Eye (tissue), 1 donor: Measurements from ENCODE around the gene BLOC1S4.
"Not testable (repeated sequence)": the region's sequence is repeated elsewhere in the genome, so short reads cannot be mapped to it uniquely, and the experiment has no call there.

Experiments used
- DNase-seq: peaks from one replicate; pipeline ENCODE4 v3.0.0-alpha.2; 2015

The BLOC1S4 gene

GRCh38 chr4:6716018-6716911 lies at the start of gene BLOC1S4:
BLOC1S4 (plus strand) TSS chr4:6716174; CDS start chr4:6716210, 36 bp downstream.
- DNase-seq, result peak; percentile 96

- DNase-seq, result no peak
Observed at GRCh38 chr4:6668391-6668790, 47.6 kb upstream of the BLOC1S4 start.

- no peak for DNase-seq
Observed at GRCh38 chr4:6671648-6672047, 44.3 kb upstream of the BLOC1S4 start.

GRCh38 chr4:6672131-6672530 lies 43.8 kb upstream of the BLOC1S4 start:
- DNase-seq, result no peak

- DNase-seq, result not testable (repeated sequence)
Observed at GRCh38 chr4:6672541-6673190, 43.3 kb upstream of the BLOC1S4 start.

GRCh38 chr4:6673191-6673659 lies 42.7 kb upstream of the BLOC1S4 start:
- peak; percentile 62 for DNase-seq

- DNase-seq, result peak; percentile 97
Observed at GRCh38 chr4:6673660-6674499, 42.1 kb upstream of the BLOC1S4 start.

GRCh38 chr4:6674500-6675149 lies 41.3 kb upstream of the BLOC1S4 start:
- DNase-seq, result peak; percentile 71

- no peak for DNase-seq
Observed at GRCh38 chr4:6676722-6677558, 39.0 kb upstream of the BLOC1S4 start.

- no peak for DNase-seq
Observed at GRCh38 chr4:6680372-6681034, 35.5 kb upstream of the BLOC1S4 start.

GRCh38 chr4:6681191-6681590 lies 34.8 kb upstream of the BLOC1S4 start:
- DNase-seq, result no peak

GRCh38 chr4:6682862-6683590 lies 32.9 kb upstream of the BLOC1S4 start:
- DNase-seq, result no peak

GRCh38 chr4:6684656-6685055 lies 31.3 kb upstream of the BLOC1S4 start:
- no peak for DNase-seq

GRCh38 chr4:6686104-6686787 lies 29.7 kb upstream of the BLOC1S4 start:
- no peak for DNase-seq

- DNase-seq, result no peak
Observed at GRCh38 chr4:6687947-6688878, 27.8 kb upstream of the BLOC1S4 start.

GRCh38 chr4:6688879-6689505 lies 27.0 kb upstream of the BLOC1S4 start:
- DNase-seq, result peak; percentile 55

- no peak for DNase-seq
Observed at GRCh38 chr4:6689506-6689960, 26.4 kb upstream of the BLOC1S4 start.

- no peak for DNase-seq
Observed at GRCh38 chr4:6692379-6692778, 23.6 kb upstream of the BLOC1S4 start.
